Measurements from ENCODE around the gene LSMEM2.

LSMEM2 gene

GRCh38 chr3:50314342-50314741 is 35.5 kb downstream of the LSMEM2 start:
- no peak for DNase-seq (ENCODE audit: low read depth)
- TF ChIP-seq, protein P1, sequence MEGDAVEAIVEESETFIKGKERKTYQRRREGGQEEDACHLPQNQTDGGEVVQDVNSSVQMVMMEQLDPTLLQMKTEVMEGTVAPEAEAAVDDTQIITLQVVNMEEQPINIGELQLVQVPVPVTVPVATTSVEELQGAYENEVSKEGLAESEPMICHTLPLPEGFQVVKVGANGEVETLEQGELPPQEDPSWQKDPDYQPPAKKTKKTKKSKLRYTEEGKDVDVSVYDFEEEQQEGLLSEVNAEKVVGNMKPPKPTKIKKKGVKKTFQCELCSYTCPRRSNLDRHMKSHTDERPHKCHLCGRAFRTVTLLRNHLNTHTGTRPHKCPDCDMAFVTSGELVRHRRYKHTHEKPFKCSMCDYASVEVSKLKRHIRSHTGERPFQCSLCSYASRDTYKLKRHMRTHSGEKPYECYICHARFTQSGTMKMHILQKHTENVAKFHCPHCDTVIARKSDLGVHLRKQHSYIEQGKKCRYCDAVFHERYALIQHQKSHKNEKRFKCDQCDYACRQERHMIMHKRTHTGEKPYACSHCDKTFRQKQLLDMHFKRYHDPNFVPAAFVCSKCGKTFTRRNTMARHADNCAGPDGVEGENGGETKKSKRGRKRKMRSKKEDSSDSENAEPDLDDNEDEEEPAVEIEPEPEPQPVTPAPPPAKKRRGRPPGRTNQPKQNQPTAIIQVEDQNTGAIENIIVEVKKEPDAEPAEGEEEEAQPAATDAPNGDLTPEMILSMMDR (IDR thresholded peaks at IDR 0.05; ENCODE audit: insufficient read depth, low read depth, low read length, missing control alignments): no peak
- no peak overlapping the region for H3K4me3 ChIP-seq (ENCODE audit: low read depth, low read length)

GRCh38 chr3:50314816-50315215 is 35.9 kb downstream of the LSMEM2 start:
- H3K4me3 ChIP-seq (ENCODE audit: low read depth, low read length): no peak overlapping the region
- no peak for DNase-seq (ENCODE audit: low read depth)
- TF ChIP-seq, protein P1 (IDR thresholded peaks at IDR 0.05; ENCODE audit: insufficient read depth, low read depth, low read length, missing control alignments): no peak

GRCh38 chr3:50316657-50317242 is 37.9 kb downstream of the LSMEM2 start:
- DNase-seq (ENCODE audit: low read depth): peak; percentile 60
- no peak overlapping the region for H3K4me3 ChIP-seq (ENCODE audit: low read depth, low read length)
- TF ChIP-seq, protein P1 (IDR thresholded peaks at IDR 0.05; ENCODE audit: insufficient read depth, low read depth, low read length, missing control alignments): no peak

DNA sequence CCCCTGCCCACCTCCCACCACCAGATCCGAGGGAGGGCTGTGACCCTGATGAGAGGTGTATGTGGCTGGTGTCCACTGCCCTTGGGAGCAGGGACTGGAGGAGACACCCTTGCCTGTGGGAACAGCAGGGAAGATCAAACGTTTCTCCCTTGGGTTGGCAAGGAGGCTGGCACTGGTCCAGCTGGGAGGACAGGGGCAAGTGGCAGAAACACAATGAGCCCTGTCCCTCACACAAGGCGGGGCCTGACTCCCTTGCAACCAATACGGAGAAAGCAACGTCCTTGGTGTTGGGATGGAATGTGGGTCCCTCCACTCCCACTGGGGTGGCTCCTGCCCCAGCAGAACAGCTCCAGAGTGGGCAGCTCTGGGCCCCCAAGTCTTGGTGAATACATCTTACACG is 38.4 kb downstream of the LSMEM2 start:
- DNase-seq (ENCODE audit: low read depth): no peak
- TF ChIP-seq, protein P1 (IDR thresholded peaks at IDR 0.05; ENCODE audit: insufficient read depth, low read depth, low read length, missing control alignments): no peak
- H3K4me3 ChIP-seq (ENCODE audit: low read depth, low read length): no peak overlapping the region

- TF ChIP-seq, protein P1 (IDR thresholded peaks at IDR 0.05; ENCODE audit: insufficient read depth, low read depth, low read length, missing control alignments): no peak
- H3K4me3 ChIP-seq (ENCODE audit: low read depth, low read length): no peak overlapping the region
- no peak for DNase-seq (ENCODE audit: low read depth)
Observed at GRCh38 chr3:50318163-50318562, 39.3 kb downstream of the LSMEM2 start.

GRCh38 chr3:50318615-50319014 is 39.7 kb downstream of the LSMEM2 start:
- no peak overlapping the region for H3K4me3 ChIP-seq (ENCODE audit: low read depth, low read length)
- no peak for DNase-seq (ENCODE audit: low read depth)
- TF ChIP-seq, protein P1 (IDR thresholded peaks at IDR 0.05; ENCODE audit: insufficient read depth, low read depth, low read length, missing control alignments): no peak

Data from GM12865 (cell line).